Adrenal gland (tissue), 5 donors: ENCODE data around the gene HPN.

Source experiments
- POLR2A ChIP-seq, 2 donors: fragments of 450-650 bp; IDR thresholded peaks; one replicate each; pipeline ENCODE4 v1.6.1; 2017; ENCODE audit warnings: antibody characterized with exemption in 2 of 2, mild to moderate bottlenecking in 2 of 2, moderate library complexity in 1 of 2
- TF ChIP-seq, protein P1 (sequence below), 6 experiments: fragments of 450-650 bp in 4 of 6; fragments of 200-600 bp in 2 of 6; sonication (generic) in 1 of 6; IDR thresholded peaks; 1 replicate in 5 of 6; 2 replicates in 1 of 6; pipeline versions ENCODE4 v1.5.1 to v1.8.0; 2016 to 2021; ENCODE audit warnings: antibody characterized with exemption in 6 of 6, mild to moderate bottlenecking in 2 of 6, moderate library complexity in 1 of 6
- donor health status: DM: no; HTN: no; CAD: no.

DNA sequence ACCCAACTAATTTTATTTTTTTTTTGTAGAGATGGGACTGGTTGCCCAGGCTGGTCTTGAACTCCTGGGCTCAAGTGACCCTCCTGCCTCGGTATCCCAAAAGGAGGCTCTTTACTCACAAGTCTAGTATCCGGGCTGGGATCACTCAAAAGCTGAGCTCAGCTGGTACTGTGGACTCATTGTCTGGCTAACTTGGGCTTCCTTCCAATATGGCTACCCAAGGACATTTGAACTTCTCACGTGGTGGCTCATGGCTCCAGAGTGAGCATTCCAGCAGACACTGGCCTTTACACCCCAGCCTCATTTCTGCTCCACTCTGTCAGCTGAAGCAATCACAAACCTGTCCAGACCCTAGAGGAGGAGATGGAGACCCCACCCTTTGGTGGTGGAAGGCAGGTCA lies 28.9 kb downstream of the HPN start:
- TF ChIP-seq, protein P1, sequence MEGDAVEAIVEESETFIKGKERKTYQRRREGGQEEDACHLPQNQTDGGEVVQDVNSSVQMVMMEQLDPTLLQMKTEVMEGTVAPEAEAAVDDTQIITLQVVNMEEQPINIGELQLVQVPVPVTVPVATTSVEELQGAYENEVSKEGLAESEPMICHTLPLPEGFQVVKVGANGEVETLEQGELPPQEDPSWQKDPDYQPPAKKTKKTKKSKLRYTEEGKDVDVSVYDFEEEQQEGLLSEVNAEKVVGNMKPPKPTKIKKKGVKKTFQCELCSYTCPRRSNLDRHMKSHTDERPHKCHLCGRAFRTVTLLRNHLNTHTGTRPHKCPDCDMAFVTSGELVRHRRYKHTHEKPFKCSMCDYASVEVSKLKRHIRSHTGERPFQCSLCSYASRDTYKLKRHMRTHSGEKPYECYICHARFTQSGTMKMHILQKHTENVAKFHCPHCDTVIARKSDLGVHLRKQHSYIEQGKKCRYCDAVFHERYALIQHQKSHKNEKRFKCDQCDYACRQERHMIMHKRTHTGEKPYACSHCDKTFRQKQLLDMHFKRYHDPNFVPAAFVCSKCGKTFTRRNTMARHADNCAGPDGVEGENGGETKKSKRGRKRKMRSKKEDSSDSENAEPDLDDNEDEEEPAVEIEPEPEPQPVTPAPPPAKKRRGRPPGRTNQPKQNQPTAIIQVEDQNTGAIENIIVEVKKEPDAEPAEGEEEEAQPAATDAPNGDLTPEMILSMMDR (IDR thresholded peaks at IDR 0.05) = no peak
- TF ChIP-seq POLR2A (IDR thresholded peaks at IDR 0.05) = no peak
